Measurements from ENCODE around the gene SPTLC2.
A peak's percentile ranks its signal among the peaks of the same experiment; 100 is the strongest.
"Not testable (repeated sequence)": the region's sequence is repeated elsewhere in the genome, so short reads cannot be mapped to it uniquely, and the experiment has no call there.

Gene SPTLC2

DNA sequence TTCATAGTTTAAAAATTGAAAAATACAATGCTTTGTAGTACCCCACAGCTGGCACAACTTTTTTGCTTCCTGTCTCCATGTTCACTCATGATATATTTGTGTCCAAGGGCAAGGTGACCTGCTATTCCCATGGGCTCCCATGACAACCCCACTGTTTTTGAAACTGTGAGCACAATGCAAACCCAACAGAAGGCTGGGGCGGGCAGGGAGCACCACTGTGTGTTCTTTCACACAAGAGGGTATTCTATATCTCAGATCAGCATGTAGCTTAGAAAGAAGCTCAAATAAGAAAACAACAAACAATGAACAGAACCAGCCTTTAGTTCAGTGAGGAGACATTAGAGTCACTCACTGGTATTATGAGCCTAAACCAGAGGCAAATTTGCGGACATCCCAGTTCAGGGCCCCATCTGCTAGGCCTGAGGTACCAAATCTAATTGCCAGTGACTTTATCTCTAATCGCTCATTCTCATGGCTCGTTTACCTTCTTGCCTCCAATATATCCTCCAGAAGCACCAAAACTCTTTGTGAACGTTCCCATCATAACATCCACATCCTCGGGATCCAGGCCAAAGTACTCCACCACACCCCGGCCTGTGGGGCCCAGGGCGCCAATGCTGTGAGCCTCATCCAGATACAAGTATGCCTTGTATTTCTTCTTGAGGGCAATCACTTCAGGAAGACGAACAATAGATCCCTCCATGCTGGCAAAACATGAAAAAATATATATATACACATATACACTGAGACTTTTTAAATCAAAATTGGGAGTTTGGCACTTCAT lies 61.4 kb downstream of the SPTLC2 start:
- in situ Hi-C loops (cut with HindIII; ENCODE audit: low pct_ligation_motif_present, low sequenced_read_pairs), result no loop called here
- Histone ChIP-seq H3K36me3 (replicated peaks) (peaks cover 25% of the 10 kb centered on the region), H3K27ac (no peak overlapping the region), H3K27me3 (replicated peaks) (no peaks in the 10 kb centered on the region), H3K4me3 (ENCODE audit: low read depth, low read length) (no peak overlapping the region)
- TF ChIP-seq, protein P1, sequence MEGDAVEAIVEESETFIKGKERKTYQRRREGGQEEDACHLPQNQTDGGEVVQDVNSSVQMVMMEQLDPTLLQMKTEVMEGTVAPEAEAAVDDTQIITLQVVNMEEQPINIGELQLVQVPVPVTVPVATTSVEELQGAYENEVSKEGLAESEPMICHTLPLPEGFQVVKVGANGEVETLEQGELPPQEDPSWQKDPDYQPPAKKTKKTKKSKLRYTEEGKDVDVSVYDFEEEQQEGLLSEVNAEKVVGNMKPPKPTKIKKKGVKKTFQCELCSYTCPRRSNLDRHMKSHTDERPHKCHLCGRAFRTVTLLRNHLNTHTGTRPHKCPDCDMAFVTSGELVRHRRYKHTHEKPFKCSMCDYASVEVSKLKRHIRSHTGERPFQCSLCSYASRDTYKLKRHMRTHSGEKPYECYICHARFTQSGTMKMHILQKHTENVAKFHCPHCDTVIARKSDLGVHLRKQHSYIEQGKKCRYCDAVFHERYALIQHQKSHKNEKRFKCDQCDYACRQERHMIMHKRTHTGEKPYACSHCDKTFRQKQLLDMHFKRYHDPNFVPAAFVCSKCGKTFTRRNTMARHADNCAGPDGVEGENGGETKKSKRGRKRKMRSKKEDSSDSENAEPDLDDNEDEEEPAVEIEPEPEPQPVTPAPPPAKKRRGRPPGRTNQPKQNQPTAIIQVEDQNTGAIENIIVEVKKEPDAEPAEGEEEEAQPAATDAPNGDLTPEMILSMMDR (IDR thresholded peaks at IDR 0.05; ENCODE audit: low read depth, low read length, missing control alignments), result no peak
- no peak for DNase-seq

DNA sequence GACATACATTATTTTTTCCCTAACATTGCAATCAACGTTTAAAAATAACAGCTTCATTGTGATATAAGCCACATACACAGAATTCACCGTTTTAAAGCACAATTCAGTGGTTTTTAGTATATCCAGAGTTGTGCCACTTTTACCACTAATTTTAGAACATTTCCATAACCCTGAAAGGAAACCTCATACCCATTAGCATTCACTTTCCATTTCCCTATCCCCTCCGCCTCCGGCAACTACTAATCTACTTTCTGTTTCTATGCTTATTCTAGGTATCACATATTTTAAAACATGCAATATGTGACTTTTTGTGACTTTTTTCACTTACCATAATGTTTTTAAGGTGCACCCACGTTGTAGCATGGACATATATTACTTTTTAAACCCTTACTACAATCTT lies 62.2 kb downstream of the SPTLC2 start:
- Histone ChIP-seq H3K27ac (no peak overlapping the region), H3K27me3 (replicated peaks) (no peaks in the 10 kb centered on the region), H3K36me3 (replicated peaks) (peaks cover 31% of the 10 kb centered on the region), H3K4me3 (ENCODE audit: low read depth, low read length) (no peak overlapping the region)
- no peak for DNase-seq
- in situ Hi-C loops (cut with HindIII; ENCODE audit: low pct_ligation_motif_present, low sequenced_read_pairs), result no loop called here
- TF ChIP-seq, protein P1 (IDR thresholded peaks at IDR 0.05; ENCODE audit: low read depth, low read length, missing control alignments), result no peak

DNA sequence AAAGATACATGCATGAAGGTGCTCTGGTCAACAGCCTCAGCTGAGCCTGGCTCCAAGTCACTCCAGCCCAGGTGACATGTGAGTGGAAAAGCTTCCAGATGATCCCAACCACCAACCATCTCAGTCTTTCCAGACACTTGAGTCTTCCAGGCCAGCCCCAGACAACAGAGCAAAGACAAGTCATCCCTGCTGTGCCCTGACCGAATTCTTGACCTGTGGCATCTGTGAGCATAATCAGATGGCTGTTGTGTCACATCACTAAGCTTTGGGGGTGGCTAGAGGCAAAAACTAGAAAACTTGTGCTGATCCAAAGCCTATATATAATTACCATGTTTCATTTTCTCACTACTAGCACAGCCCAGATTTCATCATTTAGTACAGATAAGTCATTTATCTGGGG lies 67.0 kb downstream of the SPTLC2 start:
- no peak overlapping the region for H3K4me3 ChIP-seq (ENCODE audit: low read depth, low read length)
- TF ChIP-seq, protein P1 (IDR thresholded peaks at IDR 0.05; ENCODE audit: low read depth, low read length, missing control alignments), result no peak
- in situ Hi-C loops (cut with HindIII; ENCODE audit: low pct_ligation_motif_present, low sequenced_read_pairs), result no loop called here
- no peak overlapping the region for H3K27ac ChIP-seq
- peak; percentile 23 for DNase-seq
- H3K27me3 ChIP-seq (replicated peaks), result no peaks in the 10 kb centered on the region
- H3K36me3 ChIP-seq (replicated peaks), result peaks cover 38% of the 10 kb centered on the region

GRCh38 chr14:77547512-77548180 lies 68.8 kb downstream of the SPTLC2 start:
- in situ Hi-C loops (cut with HindIII; ENCODE audit: low pct_ligation_motif_present, low sequenced_read_pairs), result no loop called here
- H3K36me3 ChIP-seq (replicated peaks), result peaks cover 39% of the 10 kb centered on the region

GRCh38 chr14:77545171-77545570 lies 71.3 kb downstream of the SPTLC2 start:
- peaks cover 27% of the 10 kb centered on the region for H3K36me3 ChIP-seq (replicated peaks)
- H3K27me3 ChIP-seq (replicated peaks); DNase-seq; in situ Hi-C loops (cut with HindIII; ENCODE audit: low pct_ligation_motif_present, low sequenced_read_pairs); H3K4me3 ChIP-seq (ENCODE audit: low read depth, low read length); H3K27ac ChIP-seq: not testable (repeated sequence)

More at GRCh38 chr14:77547512-77548180, 68.8 kb downstream of the SPTLC2 start:
- no peak overlapping the region for H3K27ac ChIP-seq
- no peak overlapping the region for H3K4me3 ChIP-seq (ENCODE audit: low read depth, low read length)
- no peaks in the 10 kb centered on the region for H3K27me3 ChIP-seq (replicated peaks)
- TF ChIP-seq, protein P1 (IDR thresholded peaks at IDR 0.05; ENCODE audit: low read depth, low read length, missing control alignments), result peak; percentile 45
- DNase-seq, result no peak

DNA sequence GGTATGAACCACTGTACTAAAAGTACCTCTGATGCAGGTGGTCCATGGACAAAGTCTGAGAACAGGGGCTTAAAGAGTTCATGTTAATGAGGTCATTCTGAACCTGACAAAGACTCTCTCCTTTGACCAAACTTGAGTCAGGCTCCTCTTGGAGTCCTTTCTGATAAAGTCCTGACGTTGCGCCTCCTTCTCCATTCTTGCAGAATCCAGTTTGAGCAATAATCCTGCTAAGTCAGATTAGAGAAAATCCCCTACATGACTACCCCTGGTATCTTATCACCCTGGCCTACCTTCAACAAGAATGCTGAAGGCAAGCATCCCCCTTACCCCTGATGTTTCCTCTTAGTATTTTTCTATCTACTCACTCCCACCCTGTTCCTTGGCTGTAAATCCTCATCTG lies 71.9 kb downstream of the SPTLC2 start:
- in situ Hi-C loops (cut with HindIII; ENCODE audit: low pct_ligation_motif_present, low sequenced_read_pairs), result no loop called here
- Histone ChIP-seq H3K36me3 (replicated peaks) (peaks cover 22% of the 10 kb centered on the region), H3K27ac (no peak overlapping the region), H3K4me3 (ENCODE audit: low read depth, low read length) (no peak overlapping the region), H3K27me3 (replicated peaks) (no peaks in the 10 kb centered on the region)
- TF ChIP-seq, protein P1 (IDR thresholded peaks at IDR 0.05; ENCODE audit: low read depth, low read length, missing control alignments), result no peak
- DNase-seq, result no peak

Measured in brain microvascular endothelial cell (primary cell).